Measurements from ENCODE around the gene IL34.
A peak's percentile ranks its signal among the peaks of the same experiment; 100 is the strongest.

Gene IL34

GRCh38 chr16:70696355-70696754, 50.0 kb downstream of the IL34 start:
- H3K9ac ChIP-seq (ENCODE audit: low read length) = no peak overlapping the region
- no peaks in the 10 kb centered on the region for H3K9me3 ChIP-seq (ENCODE audit: control insufficient read depth, low read length)
- H3K27me3 ChIP-seq (replicated peaks; ENCODE audit: control insufficient read depth, insufficient read depth, low read length) = no peaks in the 10 kb centered on the region
- H3K4me1 ChIP-seq (ENCODE audit: control insufficient read depth, insufficient read depth, low read length) = peaks cover 40% of the 10 kb centered on the region
- no peaks in the 10 kb centered on the region for H3K36me3 ChIP-seq (ENCODE audit: control insufficient read depth, insufficient read depth, low read length, severe bottlenecking)
- no peak overlapping the region for H3K4me3 ChIP-seq (ENCODE audit: low read length)
- no peak for DNase-seq (ENCODE audit: low read depth)

- H3K4me1 ChIP-seq (ENCODE audit: control insufficient read depth, insufficient read depth, low read length) = peaks cover 36% of the 10 kb centered on the region
- peak; percentile 31 for DNase-seq (ENCODE audit: low read depth)
- H3K9me3 ChIP-seq (ENCODE audit: control insufficient read depth, low read length) = no peaks in the 10 kb centered on the region
Measured at GRCh38 chr16:70696952-70697593, 50.7 kb downstream of the IL34 start.

GRCh38 chr16:70697594-70698170, 51.3 kb downstream of the IL34 start:
- H3K4me3 ChIP-seq (ENCODE audit: low read length) = no peak overlapping the region
- DNase-seq (ENCODE audit: low read depth) = peak; percentile 76
- peaks cover 35% of the 10 kb centered on the region for H3K4me1 ChIP-seq (ENCODE audit: control insufficient read depth, insufficient read depth, low read length)
- no peaks in the 10 kb centered on the region for H3K36me3 ChIP-seq (ENCODE audit: control insufficient read depth, insufficient read depth, low read length, severe bottlenecking)
- no peaks in the 10 kb centered on the region for H3K9me3 ChIP-seq (ENCODE audit: control insufficient read depth, low read length)
- no peaks in the 10 kb centered on the region for H3K27me3 ChIP-seq (replicated peaks; ENCODE audit: control insufficient read depth, insufficient read depth, low read length)
- no peak overlapping the region for H3K9ac ChIP-seq (ENCODE audit: low read length)

More at GRCh38 chr16:70696952-70697593, 50.7 kb downstream of the IL34 start:
- Histone ChIP-seq H3K4me3 (ENCODE audit: low read length) (no peak overlapping the region), H3K9ac (ENCODE audit: low read length) (no peak overlapping the region), H3K27me3 (replicated peaks; ENCODE audit: control insufficient read depth, insufficient read depth, low read length) (no peaks in the 10 kb centered on the region), H3K36me3 (ENCODE audit: control insufficient read depth, insufficient read depth, low read length, severe bottlenecking) (no peaks in the 10 kb centered on the region)

- H3K4me1 ChIP-seq (ENCODE audit: control insufficient read depth, insufficient read depth, low read length) = peaks cover 35% of the 10 kb centered on the region
- H3K4me3 ChIP-seq (ENCODE audit: low read length) = no peak overlapping the region
- DNase-seq (ENCODE audit: low read depth) = no peak
Measured at GRCh38 chr16:70698901-70699300, 52.5 kb downstream of the IL34 start.

GRCh38 chr16:70699696-70700095, 53.3 kb downstream of the IL34 start:
- Histone ChIP-seq H3K4me3 (ENCODE audit: low read length) (no peak overlapping the region), H3K4me1 (ENCODE audit: control insufficient read depth, insufficient read depth, low read length) (peaks cover 27% of the 10 kb centered on the region), H3K9me3 (ENCODE audit: control insufficient read depth, low read length) (no peaks in the 10 kb centered on the region), H3K27me3 (replicated peaks; ENCODE audit: control insufficient read depth, insufficient read depth, low read length) (no peaks in the 10 kb centered on the region), H3K36me3 (ENCODE audit: control insufficient read depth, insufficient read depth, low read length, severe bottlenecking) (no peaks in the 10 kb centered on the region), H3K9ac (ENCODE audit: low read length) (no peak overlapping the region)
- no peak for DNase-seq (ENCODE audit: low read depth)

More at GRCh38 chr16:70698901-70699300, 52.5 kb downstream of the IL34 start:
- no peaks in the 10 kb centered on the region for H3K36me3 ChIP-seq (ENCODE audit: control insufficient read depth, insufficient read depth, low read length, severe bottlenecking)
- no peak overlapping the region for H3K9ac ChIP-seq (ENCODE audit: low read length)
- H3K27me3 ChIP-seq (replicated peaks; ENCODE audit: control insufficient read depth, insufficient read depth, low read length) = no peaks in the 10 kb centered on the region
- H3K9me3 ChIP-seq (ENCODE audit: control insufficient read depth, low read length) = no peaks in the 10 kb centered on the region

GRCh38 chr16:70700101-70701020, 54.0 kb downstream of the IL34 start:
- no peak for DNase-seq (ENCODE audit: low read depth)
- H3K27me3 ChIP-seq (replicated peaks; ENCODE audit: control insufficient read depth, insufficient read depth, low read length) = no peaks in the 10 kb centered on the region
- no peaks in the 10 kb centered on the region for H3K36me3 ChIP-seq (ENCODE audit: control insufficient read depth, insufficient read depth, low read length, severe bottlenecking)
- H3K9ac ChIP-seq (ENCODE audit: low read length) = no peak overlapping the region
- no peaks in the 10 kb centered on the region for H3K9me3 ChIP-seq (ENCODE audit: control insufficient read depth, low read length)
- no peak overlapping the region for H3K4me3 ChIP-seq (ENCODE audit: low read length)
- peaks cover 24% of the 10 kb centered on the region for H3K4me1 ChIP-seq (ENCODE audit: control insufficient read depth, insufficient read depth, low read length)

GRCh38 chr16:70701036-70701435, 54.7 kb downstream of the IL34 start:
- Histone ChIP-seq H3K4me3 (ENCODE audit: low read length) (no peak overlapping the region), H3K4me1 (ENCODE audit: control insufficient read depth, insufficient read depth, low read length) (peaks cover 24% of the 10 kb centered on the region), H3K9me3 (ENCODE audit: control insufficient read depth, low read length) (no peaks in the 10 kb centered on the region), H3K27me3 (replicated peaks; ENCODE audit: control insufficient read depth, insufficient read depth, low read length) (no peaks in the 10 kb centered on the region), H3K9ac (ENCODE audit: low read length) (no peak overlapping the region), H3K36me3 (ENCODE audit: control insufficient read depth, insufficient read depth, low read length, severe bottlenecking) (no peaks in the 10 kb centered on the region)
- DNase-seq (ENCODE audit: low read depth) = no peak

GRCh38 chr16:70701596-70701995, 55.2 kb downstream of the IL34 start:
- Histone ChIP-seq H3K9ac (ENCODE audit: low read length) (no peak overlapping the region), H3K9me3 (ENCODE audit: control insufficient read depth, low read length) (no peaks in the 10 kb centered on the region), H3K4me3 (ENCODE audit: low read length) (no peak overlapping the region), H3K36me3 (ENCODE audit: control insufficient read depth, insufficient read depth, low read length, severe bottlenecking) (no peaks in the 10 kb centered on the region), H3K27me3 (replicated peaks; ENCODE audit: control insufficient read depth, insufficient read depth, low read length) (no peaks in the 10 kb centered on the region), H3K4me1 (ENCODE audit: control insufficient read depth, insufficient read depth, low read length) (peaks cover 27% of the 10 kb centered on the region)
- no peak for DNase-seq (ENCODE audit: low read depth)

GRCh38 chr16:70701998-70702397, 55.6 kb downstream of the IL34 start:
- peaks cover 31% of the 10 kb centered on the region for H3K4me1 ChIP-seq (ENCODE audit: control insufficient read depth, insufficient read depth, low read length)
- DNase-seq (ENCODE audit: low read depth) = no peak
- H3K9ac ChIP-seq (ENCODE audit: low read length) = peak overlapping the region; percentile 63
- H3K36me3 ChIP-seq (ENCODE audit: control insufficient read depth, insufficient read depth, low read length, severe bottlenecking) = no peaks in the 10 kb centered on the region
- H3K27me3 ChIP-seq (replicated peaks; ENCODE audit: control insufficient read depth, insufficient read depth, low read length) = no peaks in the 10 kb centered on the region
- H3K9me3 ChIP-seq (ENCODE audit: control insufficient read depth, low read length) = no peaks in the 10 kb centered on the region
- no peak overlapping the region for H3K4me3 ChIP-seq (ENCODE audit: low read length)

- Histone ChIP-seq H3K9ac (ENCODE audit: low read length) (peak overlapping the region; percentile 63), H3K4me3 (ENCODE audit: low read length) (no peak overlapping the region), H3K4me1 (ENCODE audit: control insufficient read depth, insufficient read depth, low read length) (peaks cover 37% of the 10 kb centered on the region), H3K9me3 (ENCODE audit: control insufficient read depth, low read length) (no peaks in the 10 kb centered on the region), H3K27me3 (replicated peaks; ENCODE audit: control insufficient read depth, insufficient read depth, low read length) (no peaks in the 10 kb centered on the region), H3K36me3 (ENCODE audit: control insufficient read depth, insufficient read depth, low read length, severe bottlenecking) (no peaks in the 10 kb centered on the region)
- DNase-seq (ENCODE audit: low read depth) = no peak
Measured at GRCh38 chr16:70702624-70703023, 56.3 kb downstream of the IL34 start.
